PC-3 (cell line): ENCODE measurements around the gene RNF8. TPM values are rescaled to one million over a fixed set of nuclear protein-coding genes. Genes with fewer than 3 reads are reported as not detected.

ENCODE experiments used
- ATAC-seq: fragments of 200-7000 bp; cut with Tn5 transposase; 2 replicates; pipeline ENCODE4 v1.9.1; 2020; ENCODE audit warnings: mild to moderate bottlenecking, moderate library complexity
- BruUV-seq: library from RNA; stranded (reverse); fragments of 400-500 nt; replicated peaks from 2 replicates; lab custom pipeline; 2021; lab: Mats Ljungman, UMichigan
- CTCF ChIA-PET: fragments of 300-600 bp; sonication (Branson Sonifier 250); formaldehyde crosslinking; loops from one replicate; lab custom pipeline; 2022; ENCODE audit warnings: antibody characterized with exemption; lab: Charles Lee
- POLR2A ChIA-PET: fragments of 300-600 bp; sonication (Branson Sonifier 250); formaldehyde crosslinking; loops from one replicate; lab custom pipeline; 2022; ENCODE audit warnings: antibody characterized with exemption; ENCODE audit not compliant: unreplicated experiment; lab: Charles Lee
- DNase-seq: peaks from one replicate; pipeline ENCODE4 v3.0.0-alpha.2; 2015
- H2AFZ ChIP-seq: fragments of 300-600 bp; sonication (generic); 2 replicates; pipeline ENCODE4 v1.6.0; 2016; ENCODE audit warnings: antibody characterized with exemption, low read length
- H3F3A ChIP-seq: fragments of 300-600 bp; sonication (generic); one replicate; pipeline ENCODE4 v1.6.0; 2017; ENCODE audit warnings: antibody characterized with exemption, low read length, control low read depth, mild to moderate bottlenecking; ENCODE audit not compliant: unreplicated experiment
- H3K27ac ChIP-seq: fragments of 300-600 bp; sonication (generic); 2 replicates; pipeline ENCODE4 v1.5.1; 2016; ENCODE audit warnings: mild to moderate bottlenecking, low read length
- H3K27me3 ChIP-seq: fragments of 300-600 bp; sonication (generic); 2 replicates; pipeline ENCODE4 v1.6.1; 2016; ENCODE audit warnings: low read length, mixed read lengths
- H3K36me3 ChIP-seq: fragments of 300-600 bp; sonication (generic); 2 replicates; pipeline ENCODE4 v1.6.1; 2016; ENCODE audit warnings: low read depth, mixed run types, low read length, mixed read lengths
- H3K4me1 ChIP-seq: fragments of 300-600 bp; sonication (generic); 2 replicates; pipeline ENCODE4 v1.5.1; 2016; ENCODE audit warnings: low read length; ENCODE audit not compliant: insufficient read depth
- H3K4me2 ChIP-seq: fragments of 300-600 bp; sonication (generic); 2 replicates; pipeline ENCODE4 v1.6.0; 2016; ENCODE audit warnings: low read length
- H3K4me3 ChIP-seq: fragments of 300-600 bp; sonication (generic); 2 replicates; pipeline ENCODE4 v1.5.1; 2016; ENCODE audit warnings: mild to moderate bottlenecking, low read length, mixed read lengths
- H3K79me2 ChIP-seq: fragments of 300-600 bp; sonication (generic); 2 replicates; pipeline ENCODE4 v1.6.1; 2017; ENCODE audit warnings: low read length, mixed read lengths
- H3K9ac ChIP-seq: fragments of 300-600 bp; sonication (generic); 2 replicates; pipeline ENCODE4 v1.6.0; 2016; ENCODE audit warnings: mild to moderate bottlenecking, low read length
- H3K9me2 ChIP-seq: fragments of 300-600 bp; sonication (generic); replicated peaks from 2 replicates; pipeline ENCODE4 v1.6.1; 2016; ENCODE audit warnings: mixed run types, low read length, mixed read lengths
- H3K9me3 ChIP-seq: fragments of 300-600 bp; sonication (generic); 2 replicates; pipeline ENCODE4 v1.6.1; 2016; ENCODE audit warnings: low read length, mixed read lengths
- H4K20me1 ChIP-seq: fragments of 300-600 bp; sonication (generic); 2 replicates; pipeline ENCODE4 v1.6.1; 2016; ENCODE audit warnings: low read length, mixed read lengths
- EZH2 ChIP-seq: fragments of 300-600 bp; sonication (generic); IDR thresholded peaks from one replicate; pipeline ENCODE4 v1.6.1; 2017; ENCODE audit warnings: antibody characterized with exemption, mild to moderate bottlenecking, low read length; ENCODE audit not compliant: unreplicated experiment
- EZH2phosphoT487 ChIP-seq: fragments of 300-600 bp; sonication (generic); IDR thresholded peaks from 2 replicates; pipeline ENCODE4 v1.6.1; 2018; ENCODE audit warnings: mild to moderate bottlenecking, antibody characterized with exemption, low read length, borderline replicate concordance
- intact Hi-C: fragments of 100-400 bp; cut with micrococcal nuclease; formaldehyde crosslinking; loops from 2 replicates; pipeline ENCODE4 v1.9.0; 2023
- total RNA-seq: library from RNA; depleted of rRNA; stranded (reverse); fragments of >200 nt; gene quantifications from 2 replicates; pipeline ENCODE4 v1.2.3, GENCODE V29; 2014
- TF ChIP-seq, protein P1 (sequence below): fragments of 300-600 bp; sonication (generic); conservative IDR thresholded peaks from 2 replicates; pipeline ENCODE4 v1.5.1; 2017; ENCODE audit warnings: antibody characterized with exemption, low read depth, mild to moderate bottlenecking, low read length

The RNF8 gene
- total RNA-seq, 1 experiment from 2014 or later = 28.1 TPM

DNA sequence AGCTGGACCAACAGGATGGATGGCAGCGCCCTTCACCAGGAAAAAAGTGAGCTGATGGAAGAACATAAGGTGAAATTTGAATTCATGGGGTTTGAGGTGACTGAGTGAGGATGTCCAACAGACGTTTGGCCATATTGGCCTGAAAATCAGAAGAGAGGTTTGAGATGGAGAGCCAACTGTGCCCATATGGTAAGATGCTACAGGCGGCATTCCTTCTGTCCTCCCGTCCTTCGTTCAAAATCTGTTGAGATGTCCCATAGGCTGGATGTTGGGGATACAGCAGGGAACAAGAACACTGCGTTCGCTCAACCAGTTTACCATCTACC is 78.8 kb downstream of the RNF8 start:
- no peak overlapping the region for H3K27ac ChIP-seq
- H4K20me1 ChIP-seq = no peaks in the 10 kb centered on the region
- ChIA-PET CTCF (no interaction called here), POLR2A (no interaction called here)
- H3K36me3 ChIP-seq = peaks cover 16% of the 10 kb centered on the region; the same call in 1 of the 2 replicates
- H3K4me1 ChIP-seq = peaks cover 18% of the 10 kb centered on the region; the same call in 1 of the 2 replicates
- peak overlapping the region; percentile 84 for H3K4me3 ChIP-seq
- BruUV-seq = TSS peak; percentile 94
- no peaks in the 10 kb centered on the region for H3K9me3 ChIP-seq
- intact Hi-C loops = loop anchor here (10.0 kb wide), 1 partner anchor 108 kb away; no protein-coding TSS in a partner anchor
- TF ChIP-seq EZH2phosphoT487 (no peak), EZH2 (no peak)
- TF ChIP-seq, protein P1, sequence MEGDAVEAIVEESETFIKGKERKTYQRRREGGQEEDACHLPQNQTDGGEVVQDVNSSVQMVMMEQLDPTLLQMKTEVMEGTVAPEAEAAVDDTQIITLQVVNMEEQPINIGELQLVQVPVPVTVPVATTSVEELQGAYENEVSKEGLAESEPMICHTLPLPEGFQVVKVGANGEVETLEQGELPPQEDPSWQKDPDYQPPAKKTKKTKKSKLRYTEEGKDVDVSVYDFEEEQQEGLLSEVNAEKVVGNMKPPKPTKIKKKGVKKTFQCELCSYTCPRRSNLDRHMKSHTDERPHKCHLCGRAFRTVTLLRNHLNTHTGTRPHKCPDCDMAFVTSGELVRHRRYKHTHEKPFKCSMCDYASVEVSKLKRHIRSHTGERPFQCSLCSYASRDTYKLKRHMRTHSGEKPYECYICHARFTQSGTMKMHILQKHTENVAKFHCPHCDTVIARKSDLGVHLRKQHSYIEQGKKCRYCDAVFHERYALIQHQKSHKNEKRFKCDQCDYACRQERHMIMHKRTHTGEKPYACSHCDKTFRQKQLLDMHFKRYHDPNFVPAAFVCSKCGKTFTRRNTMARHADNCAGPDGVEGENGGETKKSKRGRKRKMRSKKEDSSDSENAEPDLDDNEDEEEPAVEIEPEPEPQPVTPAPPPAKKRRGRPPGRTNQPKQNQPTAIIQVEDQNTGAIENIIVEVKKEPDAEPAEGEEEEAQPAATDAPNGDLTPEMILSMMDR = no peak
- DNase-seq (no peak), ATAC-seq (peak; percentile 22)
- no peaks in the 10 kb centered on the region for H3F3A ChIP-seq
- H3K4me2 ChIP-seq = peak overlapping the region; percentile 97
- H2AFZ ChIP-seq = peak overlapping the region; percentile 99
- H3K9ac ChIP-seq = peak overlapping the region; percentile 75
- H3K27me3 ChIP-seq = no peaks in the 10 kb centered on the region
- H3K79me2 ChIP-seq = peaks cover 28% of the 10 kb centered on the region
- no peaks in the 10 kb centered on the region for H3K9me2 ChIP-seq

DNA sequence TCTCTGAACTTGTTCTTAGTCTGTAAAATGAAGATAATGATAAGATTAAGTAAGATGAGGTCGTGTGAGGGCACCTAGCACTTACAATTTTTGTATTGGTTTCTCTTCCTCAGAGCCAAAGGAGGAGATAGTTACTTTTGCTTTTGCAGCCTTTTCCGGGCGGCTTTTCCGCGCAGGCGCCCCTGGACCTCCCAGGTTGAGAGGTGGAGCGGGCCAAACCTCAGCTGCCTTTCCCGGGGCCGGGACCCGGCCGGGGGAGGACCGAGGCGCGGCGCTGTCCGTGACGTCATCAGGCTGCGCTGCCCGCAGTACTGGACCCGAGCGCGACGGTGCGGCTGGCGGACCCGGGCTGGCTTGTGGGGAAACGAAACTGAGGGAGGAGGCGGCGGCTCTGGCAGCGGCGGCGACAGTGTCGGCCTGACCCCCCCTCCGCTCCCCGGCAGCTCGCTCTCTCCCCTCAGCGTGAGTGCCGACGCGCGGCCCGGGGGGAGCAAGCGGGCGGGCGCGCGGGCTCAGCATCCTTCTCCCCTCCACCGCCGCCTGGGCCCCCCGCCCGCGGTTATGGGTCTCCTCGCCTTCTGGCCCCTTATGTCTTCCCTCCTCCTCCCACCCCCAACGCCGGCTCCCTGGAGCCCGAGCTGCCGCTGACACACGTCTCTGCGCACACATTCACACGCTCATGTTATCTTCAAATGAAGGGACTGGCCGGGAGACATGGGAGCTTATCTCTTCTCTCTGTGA is 79.3 kb downstream of the RNF8 start, which contains the start of gene CMTR1:
TSS of gene CMTR1 (plus strand) at position 306 of the 741 bp plus-strand sequence. CDS start 2,409 bp downstream, outside the sequence.
- no TSS peak for BruUV-seq
- ChIA-PET CTCF (no interaction called here), POLR2A (interaction anchor here (0.7 kb wide), 1 partner anchor 79 kb away, joined by 3 read pairs; no protein-coding TSS in a partner anchor)
- ATAC-seq = peak; percentile 97
- TF ChIP-seq, protein P1 = no peak
- TF ChIP-seq EZH2phosphoT487 (no peak), EZH2 (no peak)
- Histone ChIP-seq H3K9ac (peak within 1 kb of the TSS; percentile 75), H3K4me1 (peaks cover 18% of the 10 kb centered on the region; the same call in 1 of the 2 replicates), H3K79me2 (peaks cover 28% of the 10 kb centered on the region), H3K36me3 (peaks cover 20% of the 10 kb centered on the region; the same call in 1 of the 2 replicates), H3K4me2 (peak within 1 kb of the TSS; percentile 97), H4K20me1 (no peaks in the 10 kb centered on the region), H3K9me2 (no peaks in the 10 kb centered on the region), H3K27ac (no peak within 1 kb of the TSS), H3K27me3 (no peaks in the 10 kb centered on the region), H2AFZ (peak within 1 kb of the TSS; percentile 99), H3K9me3 (no peaks in the 10 kb centered on the region), H3F3A (no peaks in the 10 kb centered on the region), H3K4me3 (peak within 1 kb of the TSS; percentile 84)
- intact Hi-C loops = loop anchor here (10.0 kb wide), 1 partner anchor 108 kb away; no protein-coding TSS in a partner anchor
- DNase-seq = peak; percentile 93
